ENCODE data around the gene STAT1.

Gene STAT1

DNA sequence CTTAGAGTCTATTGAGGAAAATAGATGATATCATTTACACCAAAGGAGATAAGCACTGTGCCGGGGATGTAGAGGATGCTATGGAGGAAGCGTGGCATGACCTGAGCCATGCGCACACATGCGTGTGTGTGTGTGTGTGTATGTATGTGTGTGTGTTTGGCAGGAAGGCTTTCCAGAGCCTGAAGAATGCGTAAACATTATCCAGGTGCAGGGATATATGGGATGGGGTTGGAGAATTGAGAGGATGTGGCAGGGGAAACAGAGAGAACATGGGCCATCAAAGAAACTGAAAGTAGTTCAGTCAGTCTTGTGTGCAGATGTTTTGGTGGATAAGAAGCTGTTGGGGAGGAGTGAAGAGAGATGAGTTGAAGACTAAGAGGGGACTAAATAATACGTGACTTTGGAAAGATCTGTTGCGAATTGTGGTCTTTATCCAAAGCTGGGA is 9.3 kb upstream of the STAT1 start:
- TF ChIP-seq, protein P1, sequence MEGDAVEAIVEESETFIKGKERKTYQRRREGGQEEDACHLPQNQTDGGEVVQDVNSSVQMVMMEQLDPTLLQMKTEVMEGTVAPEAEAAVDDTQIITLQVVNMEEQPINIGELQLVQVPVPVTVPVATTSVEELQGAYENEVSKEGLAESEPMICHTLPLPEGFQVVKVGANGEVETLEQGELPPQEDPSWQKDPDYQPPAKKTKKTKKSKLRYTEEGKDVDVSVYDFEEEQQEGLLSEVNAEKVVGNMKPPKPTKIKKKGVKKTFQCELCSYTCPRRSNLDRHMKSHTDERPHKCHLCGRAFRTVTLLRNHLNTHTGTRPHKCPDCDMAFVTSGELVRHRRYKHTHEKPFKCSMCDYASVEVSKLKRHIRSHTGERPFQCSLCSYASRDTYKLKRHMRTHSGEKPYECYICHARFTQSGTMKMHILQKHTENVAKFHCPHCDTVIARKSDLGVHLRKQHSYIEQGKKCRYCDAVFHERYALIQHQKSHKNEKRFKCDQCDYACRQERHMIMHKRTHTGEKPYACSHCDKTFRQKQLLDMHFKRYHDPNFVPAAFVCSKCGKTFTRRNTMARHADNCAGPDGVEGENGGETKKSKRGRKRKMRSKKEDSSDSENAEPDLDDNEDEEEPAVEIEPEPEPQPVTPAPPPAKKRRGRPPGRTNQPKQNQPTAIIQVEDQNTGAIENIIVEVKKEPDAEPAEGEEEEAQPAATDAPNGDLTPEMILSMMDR (conservative IDR thresholded peaks at IDR 0.05; ENCODE audit: low read depth, low read length), result no peak
- no peak overlapping the region for H3K4me3 ChIP-seq (ENCODE audit: low read length)
- DNase-seq (ENCODE audit: low read depth), result no peak

DNA sequence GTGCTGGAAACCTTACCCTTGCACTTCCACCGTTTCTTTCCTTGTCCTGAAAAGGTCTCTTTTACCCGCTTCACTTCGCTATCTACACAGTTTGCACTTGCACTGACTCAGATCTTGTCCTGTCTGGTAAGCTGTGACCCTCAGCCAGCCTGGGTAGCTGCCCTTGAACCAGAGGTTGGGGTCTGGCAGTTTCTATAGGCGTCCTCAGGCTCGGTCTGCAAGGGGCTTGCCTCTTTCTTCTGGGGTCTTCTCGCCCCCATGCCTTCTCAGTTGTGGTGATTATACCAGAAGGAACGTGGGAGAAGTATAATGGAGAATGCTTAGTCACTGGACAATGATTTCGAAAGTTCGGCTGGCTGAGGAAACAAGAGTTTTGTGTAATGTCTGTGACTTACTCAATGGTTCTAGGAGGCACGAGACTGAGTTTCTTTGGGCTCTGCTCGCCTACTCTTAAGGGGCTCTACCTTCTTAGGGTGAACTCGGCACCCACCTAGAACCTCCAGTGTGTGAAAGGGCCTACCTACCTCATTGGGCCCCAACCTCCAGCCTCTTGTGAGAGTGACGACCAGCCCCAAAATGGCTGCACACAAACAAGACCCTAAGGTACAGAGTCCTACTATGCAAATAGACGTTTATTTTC is 6.9 kb upstream of the STAT1 start:
- H3K4me3 ChIP-seq (ENCODE audit: low read length), result peak overlapping the region; percentile 82

DNA sequence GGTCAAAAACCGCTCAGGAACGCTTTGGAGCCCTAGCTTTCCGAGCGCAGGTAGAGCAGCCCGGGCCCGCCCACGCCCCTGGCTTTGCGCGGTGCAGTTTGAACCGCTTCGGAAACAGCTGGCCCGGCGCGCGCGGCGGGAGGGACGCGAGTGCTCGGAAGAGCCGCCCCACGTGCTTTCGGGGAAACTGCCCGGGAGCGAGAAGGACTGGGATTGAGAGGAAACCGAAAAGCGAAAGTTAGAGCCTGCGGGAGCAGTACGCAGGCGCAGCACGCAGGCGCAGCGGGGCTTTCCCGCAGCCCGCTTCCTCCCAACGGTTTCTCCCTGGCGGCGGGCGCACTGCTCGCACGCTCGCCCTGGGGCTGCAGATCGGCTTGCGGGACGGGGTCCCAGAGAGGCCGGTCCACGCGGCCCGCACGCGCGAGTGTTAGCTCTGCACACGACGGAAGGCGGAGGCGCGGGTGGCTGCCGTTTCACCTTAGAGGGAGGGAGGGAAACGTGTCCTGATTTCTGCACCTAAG is 6.3 kb upstream of the STAT1 start:
- H3K4me3 ChIP-seq (ENCODE audit: low read length), result peak overlapping the region; percentile 82
- TF ChIP-seq, protein P1 (conservative IDR thresholded peaks at IDR 0.05; ENCODE audit: low read depth, low read length), result no peak
- peak; percentile 83 for DNase-seq (ENCODE audit: low read depth)

More for the DNA sequence above, 6.9 kb upstream of the STAT1 start:
- TF ChIP-seq, protein P1 (conservative IDR thresholded peaks at IDR 0.05; ENCODE audit: low read depth, low read length), result no peak
- no peak for DNase-seq (ENCODE audit: low read depth)

DNA sequence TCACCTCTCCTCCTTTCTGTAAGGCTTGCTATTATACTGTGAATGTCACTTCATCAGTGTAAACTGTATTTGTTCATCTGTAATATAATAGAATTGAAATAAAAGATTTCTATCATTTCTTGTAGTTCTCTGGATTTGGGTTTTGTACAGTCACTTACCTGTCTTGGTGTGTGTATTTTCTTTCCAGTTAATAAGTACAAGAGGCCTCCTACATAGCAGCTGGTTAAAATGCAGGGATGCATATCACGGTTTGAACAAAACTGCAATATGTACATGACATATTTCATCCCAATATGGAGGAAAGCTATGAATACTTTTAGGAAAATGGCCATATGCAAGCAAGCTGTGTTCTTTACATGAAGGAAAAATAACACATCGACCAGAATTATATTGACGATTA is 5.4 kb upstream of the STAT1 start:
- no peak for DNase-seq (ENCODE audit: low read depth)
- TF ChIP-seq, protein P1 (conservative IDR thresholded peaks at IDR 0.05; ENCODE audit: low read depth, low read length), result no peak
- no peak overlapping the region for H3K4me3 ChIP-seq (ENCODE audit: low read length)

DNA sequence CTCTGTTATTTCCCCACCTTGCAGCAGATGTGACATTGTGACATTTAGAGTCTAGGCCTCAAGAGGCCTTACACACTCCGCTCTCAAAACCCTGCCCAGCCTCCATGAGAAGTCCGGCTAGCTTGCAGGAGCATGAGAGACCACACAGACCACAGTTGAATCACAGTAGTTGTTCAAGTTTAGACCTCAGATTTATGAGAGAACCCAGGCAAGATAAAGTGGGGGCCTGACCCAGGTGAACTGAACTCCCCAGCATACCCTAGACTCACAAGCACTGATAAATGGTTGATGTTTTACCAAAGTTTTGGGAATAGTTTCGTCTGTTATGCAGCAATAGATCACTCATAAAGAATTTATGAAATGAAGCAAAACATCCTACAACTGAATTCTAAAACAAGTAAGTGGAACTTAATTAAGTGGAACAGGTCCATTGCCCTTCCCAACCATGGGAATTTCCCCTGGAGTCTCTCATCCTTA is 4.7 kb upstream of the STAT1 start:
- no peak overlapping the region for H3K4me3 ChIP-seq (ENCODE audit: low read length)
- TF ChIP-seq, protein P1 (conservative IDR thresholded peaks at IDR 0.05; ENCODE audit: low read depth, low read length), result no peak
- no peak for DNase-seq (ENCODE audit: low read depth)

DNA sequence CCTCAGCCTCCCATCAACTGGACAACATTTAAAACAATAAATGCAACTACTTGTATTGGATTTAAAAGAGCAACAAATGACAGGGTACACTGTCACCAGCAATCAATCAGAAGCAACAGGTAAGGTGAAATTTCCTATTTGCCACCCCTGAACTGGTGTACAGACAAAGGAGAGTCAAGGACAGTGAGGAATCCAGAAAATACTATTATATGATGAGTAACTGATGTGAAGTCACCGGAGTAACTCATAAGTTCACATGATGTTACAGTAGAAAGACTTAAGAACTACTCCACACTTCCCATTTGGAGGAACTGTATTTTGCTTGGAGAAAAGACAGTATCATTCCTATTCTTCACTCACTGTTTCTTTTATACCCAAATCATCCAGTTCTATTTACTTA is 4.1 kb upstream of the STAT1 start:
- no peak overlapping the region for H3K4me3 ChIP-seq (ENCODE audit: low read length)
- TF ChIP-seq, protein P1 (conservative IDR thresholded peaks at IDR 0.05; ENCODE audit: low read depth, low read length), result no peak
- no peak for DNase-seq (ENCODE audit: low read depth)

DNA sequence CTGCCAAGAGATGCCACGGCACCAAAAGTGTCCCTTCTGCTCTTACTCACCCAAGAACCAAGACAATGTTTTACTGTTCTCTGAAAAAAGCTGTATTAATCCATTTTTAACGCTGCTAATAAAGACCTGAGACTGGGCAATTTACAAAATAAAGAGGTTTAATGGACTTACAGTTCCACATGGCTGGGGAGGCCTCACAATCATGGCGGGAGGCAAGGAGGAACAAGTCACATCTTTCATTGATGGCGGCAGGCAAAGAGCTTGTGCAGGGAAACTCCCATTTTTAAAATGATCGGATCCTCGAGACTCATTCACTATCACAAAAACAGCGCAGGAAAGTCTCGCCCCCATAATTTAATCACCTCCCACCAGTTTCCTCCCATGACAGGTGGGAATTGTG is 1.9 kb upstream of the STAT1 start:
- no peak for DNase-seq (ENCODE audit: low read depth)

More for the DNA sequence above, 1.9 kb upstream of the STAT1 start:
- no peak overlapping the region for H3K4me3 ChIP-seq (ENCODE audit: low read length)
- TF ChIP-seq, protein P1 (conservative IDR thresholded peaks at IDR 0.05; ENCODE audit: low read depth, low read length), result no peak
